Measurements from ENCODE around the gene CST1.

CST1 gene

DNA sequence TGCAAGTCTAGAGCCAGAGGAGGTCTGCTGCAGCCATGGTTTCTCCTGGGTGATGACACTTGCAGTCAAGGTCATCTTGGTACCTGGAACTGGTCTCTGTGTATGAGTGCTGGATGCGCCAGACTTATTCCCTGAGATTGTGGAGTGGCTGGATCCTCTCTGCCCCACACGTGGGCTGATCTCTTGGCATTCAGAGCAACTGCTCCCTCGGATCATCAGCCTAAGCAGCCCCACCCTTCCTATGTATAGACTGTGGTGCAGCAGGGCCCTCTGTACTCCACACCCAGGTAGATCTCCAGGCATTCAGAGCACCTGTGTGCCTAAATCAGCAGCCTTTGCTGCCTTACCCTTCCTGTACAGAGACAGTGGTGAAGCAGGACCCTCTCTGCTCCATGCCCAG, 49.8 kb downstream of the CST1 start:
- TF ChIP-seq, protein P1, sequence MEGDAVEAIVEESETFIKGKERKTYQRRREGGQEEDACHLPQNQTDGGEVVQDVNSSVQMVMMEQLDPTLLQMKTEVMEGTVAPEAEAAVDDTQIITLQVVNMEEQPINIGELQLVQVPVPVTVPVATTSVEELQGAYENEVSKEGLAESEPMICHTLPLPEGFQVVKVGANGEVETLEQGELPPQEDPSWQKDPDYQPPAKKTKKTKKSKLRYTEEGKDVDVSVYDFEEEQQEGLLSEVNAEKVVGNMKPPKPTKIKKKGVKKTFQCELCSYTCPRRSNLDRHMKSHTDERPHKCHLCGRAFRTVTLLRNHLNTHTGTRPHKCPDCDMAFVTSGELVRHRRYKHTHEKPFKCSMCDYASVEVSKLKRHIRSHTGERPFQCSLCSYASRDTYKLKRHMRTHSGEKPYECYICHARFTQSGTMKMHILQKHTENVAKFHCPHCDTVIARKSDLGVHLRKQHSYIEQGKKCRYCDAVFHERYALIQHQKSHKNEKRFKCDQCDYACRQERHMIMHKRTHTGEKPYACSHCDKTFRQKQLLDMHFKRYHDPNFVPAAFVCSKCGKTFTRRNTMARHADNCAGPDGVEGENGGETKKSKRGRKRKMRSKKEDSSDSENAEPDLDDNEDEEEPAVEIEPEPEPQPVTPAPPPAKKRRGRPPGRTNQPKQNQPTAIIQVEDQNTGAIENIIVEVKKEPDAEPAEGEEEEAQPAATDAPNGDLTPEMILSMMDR (IDR thresholded peaks at IDR 0.05; ENCODE audit: low read depth, low read length), result no peak
- no peak overlapping the region for H3K4me3 ChIP-seq (replicated peaks in 1 of 2; ENCODE audit: low read depth in 2 of 2, low read length in 2 of 2)
- no peak for DNase-seq (ENCODE audit: low read depth in 2 of 2)

DNA sequence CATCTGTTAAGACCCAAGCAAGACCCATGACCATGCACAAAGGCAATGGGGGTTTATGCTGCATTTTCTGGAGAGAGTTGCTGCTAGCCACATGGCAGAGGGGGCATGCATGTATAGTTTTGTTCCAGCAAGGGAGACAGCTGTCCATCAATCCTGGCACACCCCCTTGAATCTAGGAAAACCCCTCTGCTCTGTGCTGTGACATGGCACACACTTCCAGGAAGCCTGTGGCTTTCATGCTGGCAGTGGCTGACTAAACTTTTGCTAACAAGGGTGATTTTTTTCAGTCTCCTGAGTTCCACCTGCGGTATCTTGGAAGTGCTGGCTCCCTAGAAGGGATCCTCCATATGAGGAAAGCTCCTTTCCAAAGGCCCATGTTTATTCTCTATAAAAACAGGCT, 52.8 kb downstream of the CST1 start:
- TF ChIP-seq, protein P1 (IDR thresholded peaks at IDR 0.05; ENCODE audit: low read depth, low read length), result no peak
- no peak for DNase-seq (ENCODE audit: low read depth in 2 of 2)

More for the DNA sequence above, 52.8 kb downstream of the CST1 start:
- H3K4me3 ChIP-seq (replicated peaks in 1 of 2; ENCODE audit: low read depth in 2 of 2, low read length in 2 of 2), result no peak overlapping the region
